K562 (cell line): Measurements from ENCODE around the gene ADCYAP1R1. TPM values are rescaled to one million over a fixed set of nuclear protein-coding genes. Genes with fewer than 3 reads are reported as not detected.

Experiments used
- ATAC-seq: fragments of 200-7000 bp; cut with Tn5 transposase; 3 replicates; pipeline ENCODE4 v1.9.1; 2020; ENCODE audit warnings: moderate library complexity
- BruUV-seq: library from RNA; stranded (reverse); fragments of 400-500 nt; replicated peaks from 2 replicates; lab custom pipeline; 2021; lab: Mats Ljungman, UMichigan
- CTCF ChIA-PET: fragments of 300-600 bp; formaldehyde crosslinking; extraction: SDS; loops from one replicate; lab custom pipeline; 2021; ENCODE audit warnings: low intra/inter-chr PET ratio; lab: Yijun Ruan, JAX
- POLR2A ChIA-PET: fragments of 300-600, 350-650 bp; sonication (Branson Sonifier 250); formaldehyde crosslinking; extraction: SDS; loops from one replicate; lab custom pipeline; 2021; ENCODE audit warnings: antibody characterized with exemption, inconsistent platforms; lab: Yijun Ruan, JAX
- DNase-seq, 4 experiments: peaks; one replicate each; pipeline versions ENCODE4 v3.0.0 to v3.0.0-alpha.2; 2011 to 2018; ENCODE audit warnings: low spot score in 3 of 4, mixed read lengths in 3 of 4; ENCODE audit errors: extremely low read depth in 1 of 4
- FAIRE-seq: peaks from 2 replicates; lab custom pipeline; 2011; peaks lifted over from hg19 to GRCh38; lab: Jason Lieb, UNC
- H2AFZ ChIP-seq: 2 replicates; pipeline ENCODE4 v1.6.0; 2011; ENCODE audit warnings: low read depth, low read length, control low read depth, inconsistent platforms
- H3K27ac ChIP-seq: fragments of 200-600 bp; 3 replicates; pipeline ENCODE4 v1.8.0; 2011; ENCODE audit warnings: low read depth, mild to moderate bottlenecking, control low read depth, inconsistent platforms, low read length, moderate library complexity, mixed read lengths; ENCODE audit errors: extremely low read depth
- H3K27me3 ChIP-seq, 2 experiments: fragments of 300-600 bp in 1 of 2; 2 replicates in 1 of 2; 3 replicates in 1 of 2; pipeline versions ENCODE4 v1.6.0 to v1.8.0; 2011; ENCODE audit warnings: inconsistent platforms in 2 of 2, low read length in 2 of 2, mild to moderate bottlenecking in 1 of 2, mixed read lengths in 1 of 2, moderate library complexity in 1 of 2; ENCODE audit not compliant: control insufficient read depth in 2 of 2, insufficient read depth in 2 of 2
- H3K36me3 ChIP-seq: fragments of 300-600 bp; 3 replicates; pipeline ENCODE4 v1.8.0; 2011; ENCODE audit warnings: mild to moderate bottlenecking, low read length, inconsistent platforms; ENCODE audit not compliant: control insufficient read depth, insufficient read depth
- H3K4me1 ChIP-seq, 2 experiments: fragments of 200-600 bp in 1 of 2; replicated peaks in 1 of 2; 2 replicates in 1 of 2; 3 replicates in 1 of 2; pipeline versions ENCODE4 v1.5.1 to v1.8.0; 2011; ENCODE audit warnings: inconsistent platforms in 2 of 2, low read length in 2 of 2, mild to moderate bottlenecking in 1 of 2, mixed read lengths in 1 of 2, moderate library complexity in 1 of 2; ENCODE audit not compliant: control insufficient read depth in 2 of 2, insufficient read depth in 2 of 2
- H3K4me2 ChIP-seq: 2 replicates; pipeline ENCODE4 v1.6.1; 2011; ENCODE audit warnings: low read length, control low read depth, inconsistent platforms, mixed read lengths; ENCODE audit not compliant: insufficient read depth
- H3K4me3 ChIP-seq: fragments of 200-600 bp; sonication (generic), shearing (Covaris generic); 2 replicates; pipeline ENCODE4 v1.5.1; 2016; ENCODE audit warnings: control low read depth, inconsistent platforms
- H3K79me2 ChIP-seq: fragments of 200-600 bp; 3 replicates; pipeline ENCODE4 v1.8.0; 2011; ENCODE audit warnings: low read length, inconsistent platforms; ENCODE audit not compliant: control insufficient read depth, insufficient read depth
- H3K9ac ChIP-seq, 2 experiments: 2 replicates each; pipeline versions ENCODE4 v1.6.0 to v1.6.1; 2011; ENCODE audit warnings: low read depth in 2 of 2, low read length in 2 of 2, control low read depth in 1 of 2, inconsistent platforms in 1 of 2, mild to moderate bottlenecking in 1 of 2, mixed read lengths in 1 of 2; ENCODE audit not compliant: insufficient read depth in 1 of 2
- H3K9me1 ChIP-seq: one replicate; pipeline ENCODE4 v1.6.0; 2011; ENCODE audit warnings: inconsistent platforms, mild to moderate bottlenecking, low read length, moderate library complexity; ENCODE audit not compliant: control insufficient read depth, insufficient read depth
- H3K9me3 ChIP-seq: replicated peaks from 2 replicates; pipeline ENCODE4 v1.5.1; 2011; ENCODE audit warnings: low read depth, low read length, inconsistent platforms; ENCODE audit not compliant: control insufficient read depth, insufficient read depth
- H4K20me1 ChIP-seq: replicated peaks from 2 replicates; pipeline ENCODE4 v1.6.1; 2011; ENCODE audit warnings: low read length, inconsistent platforms, mixed read lengths; ENCODE audit not compliant: control insufficient read depth, insufficient read depth
- CHD7 ChIP-seq: fragments of 200-600 bp; sonication (generic); IDR thresholded peaks from one replicate; pipeline ENCODE4 v1.6.1; 2012; ENCODE audit warnings: mild to moderate bottlenecking, low read depth, low read length, inconsistent platforms
- ETV1 ChIP-seq: fragments of 450-650 bp; conservative IDR thresholded peaks from 2 replicates; pipeline ENCODE4 v1.6.1; 2016; ENCODE audit warnings: missing genetic modification characterization, control low read depth, low read depth, missing compliant biosample characterization
- HOXB6 ChIP-seq: fragments of 250-450 bp; sonication (Bioruptor Pico); IDR thresholded peaks from 2 replicates; pipeline ENCODE4 v1.5.1; 2022; ENCODE audit warnings: mild to moderate bottlenecking, borderline replicate concordance
- PRPF4 ChIP-seq: fragments of 200-400 bp; formaldehyde crosslinking; IDR thresholded peaks from one replicate; pipeline ENCODE4 v1.6.1; 2017; ENCODE audit warnings: low read length, low read depth, mild to moderate bottlenecking; ENCODE audit not compliant: insufficient read depth, poor library complexity, severe bottlenecking
- TBL1XR1 ChIP-seq, 2 experiments: IDR thresholded peaks; 2 replicates each; pipeline ENCODE4 v1.6.1; 2012; ENCODE audit warnings: improper control_type of control experiment in 2 of 2, low read length in 2 of 2, mild to moderate bottlenecking in 1 of 2
- ZNF707 ChIP-seq: fragments of 250-450 bp; sonication (Bioruptor Pico); conservative IDR thresholded peaks from 2 replicates; pipeline ENCODE4 v1.8.0; 2022; ENCODE audit warnings: inconsistent platforms, mild to moderate bottlenecking, moderate library complexity
- whole genome bisulfite sequencing: fragments of 100-300 bp; shearing (Covaris generic); methylation state at CpG from one replicate; pipeline ENCODE4 v1.1.6; 2016; ENCODE audit warnings: low coverage, mixed read lengths; ENCODE audit not compliant: insufficient coverage; ENCODE audit errors: missing lambda C conversion rate; 5-methylcytosine and 5-hydroxymethylcytosine counted together
- in situ Hi-C: fragments of 300-500 bp; cut with MboI; formaldehyde crosslinking; loops from 4 replicates; pipeline ENCODE4 v1.15.0; 2018; ENCODE audit warnings: inconsistent platforms, mixed read lengths
- intact Hi-C: fragments of 100-400 bp; cut with micrococcal nuclease; formaldehyde crosslinking; loops from 2 replicates; pipeline ENCODE4 v1.14.2; 2022
- polyA plus RNA-seq, 8 experiments: library from polyadenylated mRNA; depleted of rRNA in 4 of 8; stranded (reverse) in 5 of 8; unstranded in 3 of 8; fragments of >200 nt; fragmentation: Nextera tagmentation in 2 of 8; fragmentation: Illumina TruSeq in 1 of 8; extraction: Ambion mirVana in 2 of 8; extraction: Trizol in 1 of 8; gene quantifications; 2 replicates each; pipeline versions ENCODE4 v1.2.1 to v1.2.3, GENCODE V29; 2011 to 2014; ENCODE audit warnings: inconsistent platforms in 1 of 8, missing spikeins in 1 of 8
- total RNA-seq, 7 experiments: library from RNA; depleted of rRNA in 6 of 7; stranded (reverse); fragments of >200 nt in 6 of 7; fragmentation: Illumina TruSeq in 2 of 7; extraction: Trizol in 2 of 7; gene quantifications; 2 replicates each; pipeline versions ENCODE4 v1.2.1 to v1.2.3, GENCODE V29; 2011 to 2021; ENCODE audit warnings: low replicate concordance in 1 of 7

ADCYAP1R1 gene
- total and polyA plus RNA-seq, 9 of the 15 experiments (the other 6 are each of a cell fraction or from before 2014, with no cell fraction given), result 0.03 to 0.07 TPM; not detected in 7

- ATAC-seq (no peak), FAIRE-seq (no peak), DNase-seq (no peak)
- H3K9ac ChIP-seq, result no peak overlapping the region
- no peak overlapping the region for H3K27ac ChIP-seq
- no peaks in the 10 kb centered on the region for H3K4me1 ChIP-seq
- no peaks in the 10 kb centered on the region for H3K36me3 ChIP-seq
- no peak overlapping the region for H3K4me2 ChIP-seq
- BruUV-seq, result no TSS peak
- intact Hi-C loops, result no loop called here
- no peaks in the 10 kb centered on the region for H3K9me1 ChIP-seq
- no peaks in the 10 kb centered on the region for H4K20me1 ChIP-seq
- in situ Hi-C loops, result no loop called here
- CTCF ChIA-PET, result interaction anchor here (0.6 kb wide), 1 partner anchor 345 kb away, joined by 3 read pairs; no protein-coding TSS in a partner anchor
- H3K4me3 ChIP-seq, result no peak overlapping the region
- H3K79me2 ChIP-seq, result no peaks in the 10 kb centered on the region
- H2AFZ ChIP-seq, result no peak overlapping the region
- TF ChIP-seq PRPF4 (no peak), ZNF707 (CRISPR knock-in tag) (no peak), ETV1 (no peak), CHD7 (no peak), HOXB6 (no peak), TBL1XR1 (IDR thresholded peaks at IDR 0.05; ENCODE audit: low read length in 2 of 2) (no peak)
- WGBS, result 0% methylated on average over 4 of the region's 4 CpGs
- H3K9me3 ChIP-seq, result no peaks in the 10 kb centered on the region
- peaks cover 2 to 26% of the 10 kb centered on the region in 2 experiments; a peak in 3 of 5 replicates for H3K27me3 ChIP-seq
- POLR2A ChIA-PET, result interaction anchor here (0.9 kb wide), 1 partner anchor 12 kb away, joined by 6 read pairs; no protein-coding TSS in a partner anchor
Measured at GRCh38 chr7:31094271-31094670, 42.2 kb downstream of the ADCYAP1R1 start.
